GM19468 (cell line): Measurements from ENCODE around the gene NIPSNAP2.
"Not testable (repeated sequence)": the region's sequence is repeated elsewhere in the genome, so short reads cannot be mapped to it uniquely, and the experiment has no call there.

Experiments
- ATAC-seq: cut with Tn5 transposase; IDR thresholded peaks from one replicate; pipeline ENCODE4 v1.9.1; 2021; ENCODE audit warnings: mild to moderate bottlenecking, moderate library complexity, moderate number of reproducible peaks; ENCODE audit not compliant: unreplicated experiment; ENCODE audit errors: extremely low read depth

The NIPSNAP2 gene

DNA sequence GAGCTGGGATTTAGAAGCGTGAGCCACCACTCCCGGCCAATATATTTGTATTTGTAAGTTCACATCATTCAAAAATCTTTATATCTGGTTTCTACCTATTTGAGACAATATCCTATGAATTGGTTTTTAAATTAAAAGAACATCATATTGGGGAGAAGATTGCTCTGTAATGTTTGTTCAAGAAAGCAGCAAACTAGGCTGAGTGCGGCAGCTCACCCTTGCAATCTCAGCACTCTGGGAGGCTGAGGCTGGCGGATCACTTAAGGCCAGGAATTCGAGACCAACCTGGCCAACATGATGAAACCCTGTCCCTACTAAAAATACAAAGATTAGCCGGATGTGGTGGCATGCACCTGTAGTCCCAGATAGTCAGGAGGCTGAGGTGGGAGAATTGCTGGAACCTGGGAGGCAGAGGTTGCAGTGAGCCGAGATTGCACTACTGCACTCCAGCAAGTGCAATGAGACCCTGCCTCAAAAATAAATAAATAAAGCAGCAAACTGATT lies 9.4 kb downstream of the NIPSNAP2 start:
- no peak for ATAC-seq

- ATAC-seq, result no peak
Measured at GRCh38 chr7:55975988-55976633, 11.7 kb downstream of the NIPSNAP2 start.

- ATAC-seq, result no peak
Measured at GRCh38 chr7:55977831-55978230, 13.4 kb downstream of the NIPSNAP2 start.

DNA sequence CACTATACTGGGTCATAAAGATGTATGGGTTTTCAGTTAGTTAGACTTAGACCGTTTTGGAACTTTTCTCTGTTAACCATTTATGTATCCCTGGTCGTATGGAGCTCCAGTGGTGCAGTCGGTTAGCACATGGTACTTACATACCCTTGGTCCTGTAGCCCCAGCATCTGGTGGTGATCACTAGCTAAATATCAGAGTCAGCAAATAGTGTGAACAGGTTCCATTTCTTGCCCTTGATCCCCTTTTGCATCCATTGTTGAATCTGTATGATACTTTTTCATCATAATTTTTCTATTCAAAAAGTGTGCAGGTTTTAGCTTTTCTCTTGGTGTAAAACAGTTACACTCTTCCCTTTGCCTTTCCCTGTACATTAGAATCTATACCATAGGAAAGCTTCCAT lies 15.9 kb downstream of the NIPSNAP2 start:
- no peak for ATAC-seq

DNA sequence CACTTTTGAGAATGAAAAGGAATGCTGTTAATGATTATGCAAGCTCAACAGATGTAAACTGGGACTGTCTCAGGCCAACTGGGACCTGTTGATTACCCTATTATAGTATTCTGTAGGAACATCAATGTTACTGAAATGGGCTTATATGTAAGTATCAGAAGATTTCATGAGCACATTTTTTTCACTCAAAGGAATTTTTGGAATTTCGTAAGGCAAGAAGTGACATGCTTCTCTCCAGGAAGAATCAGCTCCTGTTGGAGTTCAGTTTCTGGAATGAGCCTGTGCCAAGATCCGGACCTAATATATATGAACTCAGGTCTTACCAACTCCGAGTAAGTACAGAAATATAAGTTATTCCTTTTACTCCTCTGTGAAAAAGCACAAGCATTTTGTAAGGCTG lies 19.2 kb downstream of the NIPSNAP2 start:
- ATAC-seq, result no peak

- ATAC-seq, result no peak
Measured at GRCh38 chr7:55992346-55992745, 28.0 kb downstream of the NIPSNAP2 start.

DNA sequence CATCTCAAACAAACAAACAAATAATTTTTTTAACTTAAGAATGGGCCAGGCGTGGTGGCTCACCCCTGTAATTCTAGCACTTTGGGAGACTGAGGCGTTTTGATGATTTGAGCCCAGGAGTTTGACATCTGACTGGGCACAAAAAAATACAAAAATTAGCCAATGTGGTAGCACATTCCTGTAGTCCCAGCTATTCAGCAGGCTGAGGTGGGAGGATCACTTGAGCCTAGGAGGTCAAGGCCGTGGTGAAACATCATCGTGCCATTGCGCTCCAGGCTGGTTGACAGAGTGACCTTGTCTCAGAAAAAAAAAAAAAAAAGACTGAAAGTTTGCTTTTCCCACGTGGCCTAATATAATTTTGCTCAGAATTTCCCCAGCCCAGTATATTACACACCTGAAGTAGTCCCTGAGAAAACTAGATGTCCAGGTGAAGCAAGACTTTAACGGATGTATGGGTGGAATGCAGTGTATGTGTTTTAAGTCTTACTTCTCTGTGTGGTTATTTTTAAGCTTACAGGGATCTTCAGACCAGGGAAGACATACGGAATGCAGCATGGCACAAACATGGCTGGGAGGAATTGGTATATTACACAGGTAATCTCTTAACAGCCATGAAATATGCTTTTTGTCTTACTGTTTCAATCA lies 32.6 kb downstream of the NIPSNAP2 start:
- no peak for ATAC-seq

GRCh38 chr7:56003749-56004148 lies 39.4 kb downstream of the NIPSNAP2 start:
- ATAC-seq, result no peak

GRCh38 chr7:56007167-56007652 lies 42.8 kb downstream of the NIPSNAP2 start:
- no peak for ATAC-seq

DNA sequence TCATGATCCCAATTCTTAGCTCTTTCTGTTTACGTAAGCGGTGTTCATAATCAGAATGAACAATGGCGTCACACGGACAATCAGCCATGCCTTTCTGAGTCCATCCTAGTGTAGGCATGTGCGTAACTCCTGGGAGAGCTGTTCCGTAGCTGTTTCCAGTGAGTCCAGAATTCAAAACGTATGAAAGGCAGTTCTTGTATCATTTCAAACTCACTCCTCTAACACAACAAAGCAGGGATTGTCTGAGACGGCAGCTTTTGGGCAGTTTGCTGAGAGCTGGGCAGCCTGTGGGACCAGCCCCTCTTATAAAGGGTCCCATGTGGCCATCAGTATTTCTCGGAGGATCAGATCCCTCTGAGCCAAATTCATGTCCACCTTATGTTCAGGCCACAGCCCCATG lies 43.5 kb downstream of the NIPSNAP2 start:
- no peak for ATAC-seq

DNA sequence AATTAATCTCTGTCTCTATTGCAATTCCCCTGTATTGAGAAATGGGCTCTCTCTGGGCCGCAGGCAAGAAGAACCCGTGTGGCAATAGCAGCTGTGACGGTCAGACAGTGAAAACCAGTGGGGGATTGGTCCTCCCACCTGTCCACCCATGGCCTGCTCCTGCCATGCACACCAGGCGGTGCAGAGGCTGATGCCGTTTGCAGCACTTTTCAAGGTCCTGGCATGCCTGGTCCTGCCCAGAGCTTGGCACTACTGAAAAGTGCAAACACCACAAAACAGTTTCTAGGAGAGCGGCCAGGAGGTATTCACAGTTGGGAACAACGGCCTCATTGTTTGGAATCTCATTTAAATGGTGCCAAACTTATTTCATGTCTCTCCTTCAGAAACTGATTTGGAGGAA lies 45.3 kb downstream of the NIPSNAP2 start:
- no peak for ATAC-seq

- not testable (repeated sequence) for ATAC-seq
Measured at GRCh38 chr7:56017015-56017414, 52.6 kb downstream of the NIPSNAP2 start.

DNA sequence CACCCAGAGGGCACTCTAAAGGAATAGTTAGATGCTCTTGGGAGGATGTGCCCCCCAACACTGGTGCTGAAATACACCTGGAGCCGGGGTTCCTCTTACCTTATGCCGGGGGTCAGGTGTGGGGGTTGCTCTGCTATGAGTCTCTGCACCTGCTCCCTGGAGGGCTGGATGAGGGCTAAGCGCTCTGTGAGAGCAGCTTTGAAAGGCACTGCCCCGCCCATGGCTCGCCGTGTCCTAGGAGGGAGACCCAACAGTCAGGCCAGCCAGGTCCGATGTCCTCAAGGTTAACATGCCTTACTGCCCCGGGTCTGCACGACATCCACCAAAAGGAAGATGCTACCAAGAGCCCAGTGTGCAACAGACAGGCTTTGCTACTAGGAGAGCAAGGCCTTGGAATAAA lies 55.1 kb downstream of the NIPSNAP2 start:
- ATAC-seq, result no peak

- ATAC-seq, result no peak
Measured at GRCh38 chr7:56023500-56023899, 59.1 kb downstream of the NIPSNAP2 start.

GRCh38 chr7:56026538-56026937 lies 62.2 kb downstream of the NIPSNAP2 start:
- ATAC-seq, result no peak

- ATAC-seq, result no peak
Measured at GRCh38 chr7:56028942-56029630, 64.7 kb downstream of the NIPSNAP2 start.

- no peak for ATAC-seq
Measured at GRCh38 chr7:56030340-56030739, 66.0 kb downstream of the NIPSNAP2 start.

GRCh38 chr7:56031556-56031955 lies 67.2 kb downstream of the NIPSNAP2 start:
- ATAC-seq, result not testable (repeated sequence)

DNA sequence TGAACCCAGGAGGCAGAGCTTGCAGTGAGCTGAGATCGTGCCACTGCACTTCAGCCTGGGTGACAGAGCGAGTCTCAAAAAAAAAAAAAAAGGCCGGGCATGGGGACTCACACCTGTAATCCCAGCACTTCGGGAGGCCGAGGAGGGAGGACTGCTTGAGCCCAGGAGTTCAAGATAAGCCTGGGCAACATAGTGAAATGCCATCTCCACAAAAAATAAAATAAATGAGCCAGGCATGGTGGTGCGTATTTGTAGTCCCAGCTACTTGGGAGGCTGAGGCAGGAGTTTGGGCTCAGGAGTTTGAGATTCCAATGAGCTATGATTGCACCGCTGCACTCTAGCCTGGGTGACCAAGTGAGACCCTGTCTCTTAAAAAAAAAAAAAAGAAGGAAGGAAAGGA lies 68.2 kb downstream of the NIPSNAP2 start:
- ATAC-seq, result not testable (repeated sequence)

DNA sequence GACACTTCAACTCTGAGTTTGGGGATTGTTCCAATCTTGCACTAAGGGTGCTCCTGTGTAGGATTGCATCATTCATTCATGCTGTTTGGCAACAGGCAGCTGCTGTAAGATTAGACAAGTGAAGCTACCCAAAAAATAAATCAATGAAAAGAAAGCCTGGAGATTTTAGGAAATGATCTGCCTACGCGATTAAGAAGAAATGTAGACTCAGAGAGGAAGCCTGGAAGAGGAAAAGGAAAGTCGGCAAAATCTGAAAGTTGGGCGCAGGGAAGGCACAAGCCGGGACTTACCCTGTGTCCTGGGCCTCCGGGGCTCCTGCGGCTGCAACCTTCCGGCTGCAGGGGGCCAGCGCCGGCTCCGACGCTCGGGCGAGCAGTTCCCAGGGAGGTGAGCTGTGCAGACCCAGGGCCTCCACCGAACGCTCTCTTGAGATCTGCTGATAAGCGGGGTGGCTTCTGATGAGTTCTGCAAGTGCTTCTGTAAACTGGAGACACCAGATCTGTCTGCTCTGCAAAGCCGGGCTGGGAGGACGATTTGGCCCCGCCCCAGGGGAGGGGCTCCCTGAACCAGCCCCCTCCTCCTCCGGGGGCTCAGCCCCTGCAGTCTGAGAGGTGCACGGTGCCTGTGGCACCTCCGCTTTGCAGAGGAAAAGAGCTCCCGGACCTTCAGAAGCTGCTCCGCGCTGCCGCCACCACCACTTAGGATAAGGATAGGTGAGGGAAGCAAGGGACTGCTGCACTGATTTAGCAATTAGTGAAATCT lies 69.5 kb downstream of the NIPSNAP2 start:
- peak; percentile 94 for ATAC-seq
